K562 (cell line): ENCODE data around the gene EID2. TPM values are rescaled to one million over a fixed set of nuclear protein-coding genes. Genes with fewer than 3 reads are reported as not detected.
A peak's percentile ranks its signal among the peaks of the same experiment; 100 is the strongest.

Experiments
- CSDE1 ChIP-seq, 2 experiments: fragments of 450-650 bp; IDR thresholded peaks; 2 replicates each; pipeline ENCODE4 v1.6.1; 2016; ENCODE audit warnings: mild to moderate bottlenecking in 1 of 2
- DMBX1 ChIP-seq: fragments of 250-450 bp; sonication (Bioruptor Pico); IDR thresholded peaks from 2 replicates; pipeline ENCODE4 v1.8.0; 2022; ENCODE audit warnings: inconsistent platforms, mild to moderate bottlenecking, moderate library complexity, borderline replicate concordance
- ETV6 ChIP-seq, 3 experiments: fragments of 150-350 bp in 1 of 3; sonication (generic) in 1 of 3; formaldehyde crosslinking in 1 of 3; IDR thresholded peaks; 2 replicates each; pipeline versions ENCODE4 v1.6.1 to v1.8.0; 2014 to 2022; ENCODE audit warnings: borderline replicate concordance in 2 of 3, low read depth in 2 of 3, antibody characterized with exemption in 1 of 3, low read length in 1 of 3, mild to moderate bottlenecking in 1 of 3, missing genetic modification reagents in 1 of 3
- MXI1 ChIP-seq: IDR thresholded peaks from 2 replicates; pipeline ENCODE4 v1.6.1; 2011; ENCODE audit warnings: low read depth, mild to moderate bottlenecking, improper control_type of control experiment, low read length
- NONO ChIP-seq, 2 experiments: fragments of 200-400 bp in 1 of 2; fragments of 450-650 bp in 1 of 2; formaldehyde crosslinking in 1 of 2; IDR thresholded peaks; 2 replicates each; pipeline ENCODE4 v1.6.1; 2017; ENCODE audit warnings: low read depth in 2 of 2, mild to moderate bottlenecking in 2 of 2, moderate library complexity in 2 of 2, low read length in 1 of 2
- NRF1 ChIP-seq, 2 experiments: fragments of 450-650 bp; IDR thresholded peaks in 1 of 2; conservative IDR thresholded peaks in 1 of 2; 2 replicates each; pipeline ENCODE4 v1.6.1; 2014; ENCODE audit warnings: mild to moderate bottlenecking in 2 of 2
- POU5F1 ChIP-seq: fragments of 150-350 bp; IDR thresholded peaks from 2 replicates; pipeline ENCODE4 v1.6.1; 2014; ENCODE audit warnings: borderline replicate concordance, low read length, low read depth, mild to moderate bottlenecking; ENCODE audit not compliant: partially characterized antibody
- RB1 ChIP-seq: fragments of 450-650 bp; IDR thresholded peaks from 2 replicates; pipeline ENCODE4 v1.6.1; 2017; ENCODE audit warnings: low read depth, mild to moderate bottlenecking
- STAT5A ChIP-seq: IDR thresholded peaks from 2 replicates; pipeline ENCODE4 v1.6.1; 2012; ENCODE audit warnings: low read length, inconsistent platforms, borderline replicate concordance
- TAF1 ChIP-seq: IDR thresholded peaks from 2 replicates; pipeline ENCODE4 v1.6.1; 2011; ENCODE audit warnings: mild to moderate bottlenecking, low read length, moderate library complexity; ENCODE audit not compliant: insufficient read depth, control insufficient read depth, severe bottlenecking; ENCODE audit errors: extremely low read depth
- ZC3H8 ChIP-seq: fragments of 450-650 bp; IDR thresholded peaks from 2 replicates; pipeline ENCODE4 v1.6.1; 2017
- ZNF140 ChIP-seq: fragments of 250-450 bp; sonication (Bioruptor Pico); IDR thresholded peaks from 2 replicates; pipeline ENCODE4 v1.8.0; 2021; ENCODE audit warnings: moderate library complexity, mild to moderate bottlenecking, inconsistent platforms
- polyA plus RNA-seq, 8 experiments: library from polyadenylated mRNA; depleted of rRNA in 4 of 8; stranded (reverse) in 5 of 8; unstranded in 3 of 8; fragments of >200 nt; fragmentation: Nextera tagmentation in 2 of 8; fragmentation: Illumina TruSeq in 1 of 8; extraction: Ambion mirVana in 2 of 8; extraction: Trizol in 1 of 8; gene quantifications; 2 replicates each; pipeline versions ENCODE4 v1.2.1 to v1.2.3, GENCODE V29; 2011 to 2014; ENCODE audit warnings: inconsistent platforms in 1 of 8, missing spikeins in 1 of 8
- total RNA-seq, 7 experiments: library from RNA; depleted of rRNA in 6 of 7; stranded (reverse); fragments of >200 nt in 6 of 7; fragmentation: Illumina TruSeq in 2 of 7; extraction: Trizol in 2 of 7; gene quantifications; 2 replicates each; pipeline versions ENCODE4 v1.2.1 to v1.2.3, GENCODE V29; 2011 to 2021; ENCODE audit warnings: low replicate concordance in 1 of 7
- TF ChIP-seq, protein P1 (sequence below): fragments of 450-650 bp; IDR thresholded peaks from 2 replicates; pipeline ENCODE4 v1.6.1; 2016; ENCODE audit warnings: mild to moderate bottlenecking, moderate library complexity
- TF ChIP-seq, protein P2 (sequence below): fragments of 450-650 bp; formaldehyde crosslinking; IDR thresholded peaks from 2 replicates; pipeline ENCODE4 v1.4.0; 2022; ENCODE audit warnings: missing genetic modification characterization

EID2 gene
- total and polyA plus RNA-seq, 9 of the 15 experiments (the other 6 are each of a cell fraction or from before 2014, with no cell fraction given) = 2.5 to 18.5 (median 11.3) TPM

DNA sequence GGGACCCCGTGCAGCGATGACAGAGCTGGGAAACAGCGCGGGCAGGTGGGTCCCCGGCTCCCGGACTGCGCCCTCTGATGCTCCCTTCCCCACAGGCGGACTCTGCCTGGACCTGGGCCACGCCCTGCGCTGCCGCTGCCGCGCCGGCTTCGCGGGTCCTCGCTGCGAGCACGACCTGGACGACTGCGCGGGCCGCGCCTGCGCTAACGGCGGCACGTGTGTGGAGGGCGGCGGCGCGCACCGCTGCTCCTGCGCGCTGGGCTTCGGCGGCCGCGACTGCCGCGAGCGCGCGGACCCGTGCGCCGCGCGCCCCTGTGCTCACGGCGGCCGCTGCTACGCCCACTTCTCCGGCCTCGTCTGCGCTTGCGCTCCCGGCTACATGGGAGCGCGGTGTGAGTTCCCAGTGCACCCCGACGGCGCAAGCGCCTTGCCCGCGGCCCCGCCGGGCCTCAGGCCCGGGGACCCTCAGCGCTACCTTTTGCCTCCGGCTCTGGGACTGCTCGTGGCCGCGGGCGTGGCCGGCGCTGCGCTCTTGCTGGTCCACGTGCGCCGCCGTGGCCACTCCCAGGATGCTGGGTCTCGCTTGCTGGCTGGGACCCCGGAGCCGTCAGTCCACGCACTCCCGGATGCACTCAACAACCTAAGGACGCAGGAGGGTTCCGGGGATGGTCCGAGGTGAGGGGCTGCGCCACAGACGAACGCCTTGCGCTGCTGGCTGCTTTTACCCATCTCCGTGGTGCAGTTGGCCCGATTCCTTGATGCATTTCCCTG is 32.8 kb downstream of the EID2 start (continued):
- TF ChIP-seq CSDE1 (IDR thresholded peaks at IDR 0.05) = no peak
- no peak for TF ChIP-seq ETV6 (IDR thresholded peaks at IDR 0.05; ENCODE audit: borderline replicate concordance in 1 of 2, low read depth in 2 of 2, low read length in 1 of 2)
- TF ChIP-seq ETV6 (CRISPR knock-in tag; IDR thresholded peaks at IDR 0.05; ENCODE audit: borderline replicate concordance) = peak; percentile 91; the same call in 1 of the 2 replicates
- TF ChIP-seq NONO (IDR thresholded peaks at IDR 0.05; ENCODE audit: low read depth in 2 of 2, low read length in 1 of 2) = peak in 1 of 2 experiments; percentile 76; a peak in 2 of 4 replicates
- TF ChIP-seq MXI1 = peak; percentile 59; the same call in 1 of the 2 replicates
- TF ChIP-seq ZC3H8 = no peak
- TF ChIP-seq DMBX1 (CRISPR knock-in tag) = peak; percentile 68; the same call in 1 of the 2 replicates
- TF ChIP-seq TAF1 = no peak
- no peak for TF ChIP-seq STAT5A
- no peak for TF ChIP-seq ZNF140 (CRISPR knock-in tag)
- TF ChIP-seq, protein P1, sequence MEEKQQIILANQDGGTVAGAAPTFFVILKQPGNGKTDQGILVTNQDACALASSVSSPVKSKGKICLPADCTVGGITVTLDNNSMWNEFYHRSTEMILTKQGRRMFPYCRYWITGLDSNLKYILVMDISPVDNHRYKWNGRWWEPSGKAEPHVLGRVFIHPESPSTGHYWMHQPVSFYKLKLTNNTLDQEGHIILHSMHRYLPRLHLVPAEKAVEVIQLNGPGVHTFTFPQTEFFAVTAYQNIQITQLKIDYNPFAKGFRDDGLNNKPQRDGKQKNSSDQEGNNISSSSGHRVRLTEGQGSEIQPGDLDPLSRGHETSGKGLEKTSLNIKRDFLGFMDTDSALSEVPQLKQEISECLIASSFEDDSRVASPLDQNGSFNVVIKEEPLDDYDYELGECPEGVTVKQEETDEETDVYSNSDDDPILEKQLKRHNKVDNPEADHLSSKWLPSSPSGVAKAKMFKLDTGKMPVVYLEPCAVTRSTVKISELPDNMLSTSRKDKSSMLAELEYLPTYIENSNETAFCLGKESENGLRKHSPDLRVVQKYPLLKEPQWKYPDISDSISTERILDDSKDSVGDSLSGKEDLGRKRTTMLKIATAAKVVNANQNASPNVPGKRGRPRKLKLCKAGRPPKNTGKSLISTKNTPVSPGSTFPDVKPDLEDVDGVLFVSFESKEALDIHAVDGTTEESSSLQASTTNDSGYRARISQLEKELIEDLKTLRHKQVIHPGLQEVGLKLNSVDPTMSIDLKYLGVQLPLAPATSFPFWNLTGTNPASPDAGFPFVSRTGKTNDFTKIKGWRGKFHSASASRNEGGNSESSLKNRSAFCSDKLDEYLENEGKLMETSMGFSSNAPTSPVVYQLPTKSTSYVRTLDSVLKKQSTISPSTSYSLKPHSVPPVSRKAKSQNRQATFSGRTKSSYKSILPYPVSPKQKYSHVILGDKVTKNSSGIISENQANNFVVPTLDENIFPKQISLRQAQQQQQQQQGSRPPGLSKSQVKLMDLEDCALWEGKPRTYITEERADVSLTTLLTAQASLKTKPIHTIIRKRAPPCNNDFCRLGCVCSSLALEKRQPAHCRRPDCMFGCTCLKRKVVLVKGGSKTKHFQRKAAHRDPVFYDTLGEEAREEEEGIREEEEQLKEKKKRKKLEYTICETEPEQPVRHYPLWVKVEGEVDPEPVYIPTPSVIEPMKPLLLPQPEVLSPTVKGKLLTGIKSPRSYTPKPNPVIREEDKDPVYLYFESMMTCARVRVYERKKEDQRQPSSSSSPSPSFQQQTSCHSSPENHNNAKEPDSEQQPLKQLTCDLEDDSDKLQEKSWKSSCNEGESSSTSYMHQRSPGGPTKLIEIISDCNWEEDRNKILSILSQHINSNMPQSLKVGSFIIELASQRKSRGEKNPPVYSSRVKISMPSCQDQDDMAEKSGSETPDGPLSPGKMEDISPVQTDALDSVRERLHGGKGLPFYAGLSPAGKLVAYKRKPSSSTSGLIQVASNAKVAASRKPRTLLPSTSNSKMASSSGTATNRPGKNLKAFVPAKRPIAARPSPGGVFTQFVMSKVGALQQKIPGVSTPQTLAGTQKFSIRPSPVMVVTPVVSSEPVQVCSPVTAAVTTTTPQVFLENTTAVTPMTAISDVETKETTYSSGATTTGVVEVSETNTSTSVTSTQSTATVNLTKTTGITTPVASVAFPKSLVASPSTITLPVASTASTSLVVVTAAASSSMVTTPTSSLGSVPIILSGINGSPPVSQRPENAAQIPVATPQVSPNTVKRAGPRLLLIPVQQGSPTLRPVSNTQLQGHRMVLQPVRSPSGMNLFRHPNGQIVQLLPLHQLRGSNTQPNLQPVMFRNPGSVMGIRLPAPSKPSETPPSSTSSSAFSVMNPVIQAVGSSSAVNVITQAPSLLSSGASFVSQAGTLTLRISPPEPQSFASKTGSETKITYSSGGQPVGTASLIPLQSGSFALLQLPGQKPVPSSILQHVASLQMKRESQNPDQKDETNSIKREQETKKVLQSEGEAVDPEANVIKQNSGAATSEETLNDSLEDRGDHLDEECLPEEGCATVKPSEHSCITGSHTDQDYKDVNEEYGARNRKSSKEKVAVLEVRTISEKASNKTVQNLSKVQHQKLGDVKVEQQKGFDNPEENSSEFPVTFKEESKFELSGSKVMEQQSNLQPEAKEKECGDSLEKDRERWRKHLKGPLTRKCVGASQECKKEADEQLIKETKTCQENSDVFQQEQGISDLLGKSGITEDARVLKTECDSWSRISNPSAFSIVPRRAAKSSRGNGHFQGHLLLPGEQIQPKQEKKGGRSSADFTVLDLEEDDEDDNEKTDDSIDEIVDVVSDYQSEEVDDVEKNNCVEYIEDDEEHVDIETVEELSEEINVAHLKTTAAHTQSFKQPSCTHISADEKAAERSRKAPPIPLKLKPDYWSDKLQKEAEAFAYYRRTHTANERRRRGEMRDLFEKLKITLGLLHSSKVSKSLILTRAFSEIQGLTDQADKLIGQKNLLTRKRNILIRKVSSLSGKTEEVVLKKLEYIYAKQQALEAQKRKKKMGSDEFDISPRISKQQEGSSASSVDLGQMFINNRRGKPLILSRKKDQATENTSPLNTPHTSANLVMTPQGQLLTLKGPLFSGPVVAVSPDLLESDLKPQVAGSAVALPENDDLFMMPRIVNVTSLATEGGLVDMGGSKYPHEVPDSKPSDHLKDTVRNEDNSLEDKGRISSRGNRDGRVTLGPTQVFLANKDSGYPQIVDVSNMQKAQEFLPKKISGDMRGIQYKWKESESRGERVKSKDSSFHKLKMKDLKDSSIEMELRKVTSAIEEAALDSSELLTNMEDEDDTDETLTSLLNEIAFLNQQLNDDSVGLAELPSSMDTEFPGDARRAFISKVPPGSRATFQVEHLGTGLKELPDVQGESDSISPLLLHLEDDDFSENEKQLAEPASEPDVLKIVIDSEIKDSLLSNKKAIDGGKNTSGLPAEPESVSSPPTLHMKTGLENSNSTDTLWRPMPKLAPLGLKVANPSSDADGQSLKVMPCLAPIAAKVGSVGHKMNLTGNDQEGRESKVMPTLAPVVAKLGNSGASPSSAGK = peak; percentile 95
- TF ChIP-seq POU5F1 = no peak
- peak; percentile 89 to 93 for TF ChIP-seq NRF1 (conservative IDR thresholded peaks at IDR 0.05 in 1 of 2, IDR thresholded peaks at IDR 0.05 in 1 of 2)
- TF ChIP-seq RB1 = peak; percentile 84; the same call in 1 of the 2 replicates
- TF ChIP-seq, protein P2, sequence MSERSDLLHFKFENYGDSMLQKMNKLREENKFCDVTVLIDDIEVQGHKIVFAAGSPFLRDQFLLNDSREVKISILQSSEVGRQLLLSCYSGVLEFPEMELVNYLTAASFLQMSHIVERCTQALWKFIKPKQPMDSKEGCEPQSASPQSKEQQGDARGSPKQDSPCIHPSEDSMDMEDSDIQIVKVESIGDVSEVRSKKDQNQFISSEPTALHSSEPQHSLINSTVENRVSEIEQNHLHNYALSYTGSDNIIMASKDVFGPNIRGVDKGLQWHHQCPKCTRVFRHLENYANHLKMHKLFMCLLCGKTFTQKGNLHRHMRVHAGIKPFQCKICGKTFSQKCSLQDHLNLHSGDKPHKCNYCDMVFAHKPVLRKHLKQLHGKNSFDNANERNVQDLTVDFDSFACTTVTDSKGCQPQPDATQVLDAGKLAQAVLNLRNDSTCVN (CRISPR knock-in tag) = no peak
